ENCODE results near the gene GPR37.

GPR37 gene

GRCh38 chr7:124718032-124718766, 47.4 kb downstream of the GPR37 start:
- no peak overlapping the region for H2BK5ac ChIP-seq (ENCODE audit: low read depth, low read length, poor library complexity, severe bottlenecking)
- no peak overlapping the region for H2BK15ac ChIP-seq (ENCODE audit: low read depth, poor library complexity, severe bottlenecking)
- H3K27ac ChIP-seq (ENCODE audit: low read length, poor library complexity, severe bottlenecking) = no peak overlapping the region
- H3K14ac ChIP-seq (ENCODE audit: low read length in 2 of 2) = no peak overlapping the region
- DNase-seq = peak; percentile 40
- H3K9ac ChIP-seq (ENCODE audit: low read length) = no peak overlapping the region
- H3K18ac ChIP-seq (ENCODE audit: low read depth in 1 of 2, low read length in 2 of 2) = no peak overlapping the region
- WGBS = 93% methylated on average over 3 of the region's 4 CpGs
- H3K4me3 ChIP-seq (ENCODE audit: insufficient read depth in 1 of 2, low read depth in 1 of 2, low read length in 2 of 2) = no peak overlapping the region
- no peak overlapping the region for H3K23ac ChIP-seq (ENCODE audit: low read length in 2 of 2)
- no peak overlapping the region for H3K4me2 ChIP-seq (ENCODE audit: low read length, poor library complexity, severe bottlenecking)
- H3K4me1 ChIP-seq (ENCODE audit: control insufficient read depth, insufficient read depth, low read depth, low read length) = no peaks in the 10 kb centered on the region
- H3K79me1 ChIP-seq (replicated peaks; ENCODE audit: low read length, poor library complexity, severe bottlenecking) = no peaks in the 10 kb centered on the region
- H2AK5ac ChIP-seq (ENCODE audit: low read length, severe bottlenecking) = no peak overlapping the region
- no peaks in the 10 kb centered on the region for H3K27me3 ChIP-seq (ENCODE audit: control insufficient read depth in 1 of 2, insufficient read depth in 1 of 2, low read length in 2 of 2)
- no peak overlapping the region for H2BK12ac ChIP-seq (ENCODE audit: low read length in 2 of 2)
- no peak overlapping the region for H4K8ac ChIP-seq (ENCODE audit: low read length)
- no peak overlapping the region for H4K91ac ChIP-seq (ENCODE audit: low read length)
- H3K9me3 ChIP-seq (ENCODE audit: control insufficient read depth, low read length) = peaks cover 6% of the 10 kb centered on the region
- no peak overlapping the region for H3K4ac ChIP-seq (ENCODE audit: low read depth in 1 of 2, low read length in 2 of 2)
- H2AFZ ChIP-seq (ENCODE audit: low read depth, low read length) = no peak overlapping the region
- no peak overlapping the region for H2BK120ac ChIP-seq (ENCODE audit: low read depth, low read length)
- H3K36me3 ChIP-seq (ENCODE audit: control insufficient read depth in 1 of 2, insufficient read depth in 2 of 2, low read depth in 1 of 2, low read length in 2 of 2) = no peaks in the 10 kb centered on the region

- Histone ChIP-seq H3K27me3 (ENCODE audit: control insufficient read depth in 1 of 2, insufficient read depth in 1 of 2, low read length in 2 of 2) (no peaks in the 10 kb centered on the region), H2BK15ac (ENCODE audit: low read depth, poor library complexity, severe bottlenecking) (no peak overlapping the region), H3K9me3 (ENCODE audit: control insufficient read depth, low read length) (peaks cover 6% of the 10 kb centered on the region), H3K4me2 (ENCODE audit: low read length, poor library complexity, severe bottlenecking) (no peak overlapping the region), H3K27ac (ENCODE audit: low read length, poor library complexity, severe bottlenecking) (no peak overlapping the region), H2AFZ (ENCODE audit: low read depth, low read length) (no peak overlapping the region), H2AK5ac (ENCODE audit: low read length, severe bottlenecking) (no peak overlapping the region), H2BK5ac (ENCODE audit: low read depth, low read length, poor library complexity, severe bottlenecking) (no peak overlapping the region), H3K79me1 (replicated peaks; ENCODE audit: low read length, poor library complexity, severe bottlenecking) (no peaks in the 10 kb centered on the region), H3K4me1 (ENCODE audit: control insufficient read depth, insufficient read depth, low read depth, low read length) (no peaks in the 10 kb centered on the region), H3K4me3 (ENCODE audit: insufficient read depth in 1 of 2, low read depth in 1 of 2, low read length in 2 of 2) (no peak overlapping the region), H3K36me3 (ENCODE audit: control insufficient read depth in 1 of 2, insufficient read depth in 2 of 2, low read depth in 1 of 2, low read length in 2 of 2) (no peaks in the 10 kb centered on the region), H4K8ac (ENCODE audit: low read length) (no peak overlapping the region), H3K23ac (ENCODE audit: low read length in 2 of 2) (no peak overlapping the region), H3K9ac (ENCODE audit: low read length) (no peak overlapping the region), H3K4ac (ENCODE audit: low read depth in 1 of 2, low read length in 2 of 2) (no peak overlapping the region), H2BK12ac (ENCODE audit: low read length in 2 of 2) (no peak overlapping the region), H3K14ac (ENCODE audit: low read length in 2 of 2) (no peak overlapping the region), H4K91ac (ENCODE audit: low read length) (no peak overlapping the region), H2BK120ac (ENCODE audit: low read depth, low read length) (no peak overlapping the region), H3K18ac (ENCODE audit: low read depth in 1 of 2, low read length in 2 of 2) (no peak overlapping the region)
- 100% methylated on average over 1 of the region's 1 CpG for WGBS
- DNase-seq = no peak
These were observed 48.7 kb downstream of the GPR37 start for GRCh38 chr7:124716894-124717293.

GRCh38 chr7:124713086-124713485, 52.5 kb downstream of the GPR37 start:
- Histone ChIP-seq H3K18ac (ENCODE audit: low read depth in 1 of 2, low read length in 2 of 2) (no peak overlapping the region), H3K27me3 (ENCODE audit: control insufficient read depth in 1 of 2, insufficient read depth in 1 of 2, low read length in 2 of 2) (no peaks in the 10 kb centered on the region), H3K4me1 (ENCODE audit: control insufficient read depth, insufficient read depth, low read depth, low read length) (peaks cover 2% of the 10 kb centered on the region), H2AK5ac (ENCODE audit: low read length, severe bottlenecking) (no peak overlapping the region), H3K23ac (ENCODE audit: low read length in 2 of 2) (no peak overlapping the region), H2BK5ac (ENCODE audit: low read depth, low read length, poor library complexity, severe bottlenecking) (no peak overlapping the region), H2AFZ (ENCODE audit: low read depth, low read length) (no peak overlapping the region), H3K27ac (ENCODE audit: low read length, poor library complexity, severe bottlenecking) (no peak overlapping the region), H3K4me2 (ENCODE audit: low read length, poor library complexity, severe bottlenecking) (no peak overlapping the region), H3K79me1 (replicated peaks; ENCODE audit: low read length, poor library complexity, severe bottlenecking) (no peaks in the 10 kb centered on the region), H3K9ac (ENCODE audit: low read length) (no peak overlapping the region), H2BK15ac (ENCODE audit: low read depth, poor library complexity, severe bottlenecking) (no peak overlapping the region), H3K4ac (ENCODE audit: low read depth in 1 of 2, low read length in 2 of 2) (no peak overlapping the region), H3K9me3 (ENCODE audit: control insufficient read depth, low read length) (peaks cover 30% of the 10 kb centered on the region), H2BK12ac (ENCODE audit: low read length in 2 of 2) (no peak overlapping the region), H3K36me3 (ENCODE audit: control insufficient read depth in 1 of 2, insufficient read depth in 2 of 2, low read depth in 1 of 2, low read length in 2 of 2) (no peaks in the 10 kb centered on the region), H3K14ac (ENCODE audit: low read length in 2 of 2) (no peak overlapping the region), H4K91ac (ENCODE audit: low read length) (no peak overlapping the region), H2BK120ac (ENCODE audit: low read depth, low read length) (no peak overlapping the region), H4K8ac (ENCODE audit: low read length) (no peak overlapping the region), H3K4me3 (ENCODE audit: insufficient read depth in 1 of 2, low read depth in 1 of 2, low read length in 2 of 2) (no peak overlapping the region)
- no peak for DNase-seq
- 75% methylated on average over 2 of the region's 3 CpGs for WGBS

GRCh38 chr7:124712017-124712416, 53.6 kb downstream of the GPR37 start:
- Histone ChIP-seq H3K36me3 (ENCODE audit: control insufficient read depth in 1 of 2, insufficient read depth in 2 of 2, low read depth in 1 of 2, low read length in 2 of 2) (no peaks in the 10 kb centered on the region), H3K4me2 (ENCODE audit: low read length, poor library complexity, severe bottlenecking) (no peak overlapping the region), H3K79me1 (replicated peaks; ENCODE audit: low read length, poor library complexity, severe bottlenecking) (no peaks in the 10 kb centered on the region), H2BK15ac (ENCODE audit: low read depth, poor library complexity, severe bottlenecking) (no peak overlapping the region), H2BK12ac (ENCODE audit: low read length in 2 of 2) (no peak overlapping the region), H3K4me3 (ENCODE audit: insufficient read depth in 1 of 2, low read depth in 1 of 2, low read length in 2 of 2) (no peak overlapping the region), H4K91ac (ENCODE audit: low read length) (no peak overlapping the region), H4K8ac (ENCODE audit: low read length) (no peak overlapping the region), H3K18ac (ENCODE audit: low read depth in 1 of 2, low read length in 2 of 2) (no peak overlapping the region), H3K9me3 (ENCODE audit: control insufficient read depth, low read length) (peaks cover 34% of the 10 kb centered on the region), H2AFZ (ENCODE audit: low read depth, low read length) (no peak overlapping the region), H2BK5ac (ENCODE audit: low read depth, low read length, poor library complexity, severe bottlenecking) (no peak overlapping the region), H3K27me3 (ENCODE audit: control insufficient read depth in 1 of 2, insufficient read depth in 1 of 2, low read length in 2 of 2) (no peaks in the 10 kb centered on the region), H3K4me1 (ENCODE audit: control insufficient read depth, insufficient read depth, low read depth, low read length) (peaks cover 2% of the 10 kb centered on the region), H3K4ac (ENCODE audit: low read depth in 1 of 2, low read length in 2 of 2) (no peak overlapping the region), H2BK120ac (ENCODE audit: low read depth, low read length) (no peak overlapping the region), H3K27ac (ENCODE audit: low read length, poor library complexity, severe bottlenecking) (no peak overlapping the region), H3K23ac (ENCODE audit: low read length in 2 of 2) (no peak overlapping the region), H3K9ac (ENCODE audit: low read length) (no peak overlapping the region), H3K14ac (ENCODE audit: low read length in 2 of 2) (no peak overlapping the region), H2AK5ac (ENCODE audit: low read length, severe bottlenecking) (no peak overlapping the region)
- no peak for DNase-seq

All from mesenchymal stem cell (in vitro differentiated cells and primary cell).